ENCODE data around the gene TSHZ2. TPM values are rescaled to one million over a fixed set of nuclear protein-coding genes. Genes with fewer than 3 reads are reported as not detected.

TSHZ2 gene
- total RNA-seq, 4 donors from 2014 or later: 28.6 to 40.1 (median 35.5) TPM

- no peak for TF ChIP-seq CTCF (IDR thresholded peaks at IDR 0.05; ENCODE audit: low read depth)
Measured at GRCh38 chr20:53365539-53366075, 393.4 kb downstream of the TSHZ2 start.

- no peak for TF ChIP-seq CTCF (IDR thresholded peaks at IDR 0.05; ENCODE audit: low read depth)
Measured at GRCh38 chr20:53369871-53370270, 397.7 kb downstream of the TSHZ2 start.

GRCh38 chr20:53370345-53370961 is 398.3 kb downstream of the TSHZ2 start:
- TF ChIP-seq CTCF (IDR thresholded peaks at IDR 0.05; ENCODE audit: low read depth): no peak

DNA sequence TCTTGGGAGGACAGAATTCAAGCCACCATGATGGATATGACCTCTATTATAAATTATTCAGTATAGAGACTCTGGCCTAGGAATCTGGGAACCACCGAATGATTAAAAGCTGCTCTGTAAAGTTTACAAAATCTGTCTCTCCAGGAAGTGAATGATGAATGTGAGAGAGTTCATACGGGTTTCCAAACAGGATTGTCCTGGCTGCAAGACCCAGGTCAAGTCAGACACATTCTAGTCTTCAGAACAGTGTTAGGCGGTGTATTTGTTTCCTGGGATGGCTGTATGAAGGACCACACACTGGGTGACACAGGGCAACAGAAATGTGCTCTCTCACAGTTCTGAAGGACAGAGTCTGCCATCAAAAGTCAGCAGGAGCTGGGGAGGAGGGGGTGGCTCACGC is 399.1 kb downstream of the TSHZ2 start:
- TF ChIP-seq CTCF (IDR thresholded peaks at IDR 0.05; ENCODE audit: low read depth): no peak

- no peak for TF ChIP-seq CTCF (IDR thresholded peaks at IDR 0.05; ENCODE audit: low read depth)
Measured at GRCh38 chr20:53376021-53376420, 403.9 kb downstream of the TSHZ2 start.

- no peak for TF ChIP-seq CTCF (IDR thresholded peaks at IDR 0.05; ENCODE audit: low read depth)
Measured at GRCh38 chr20:53379014-53379832, 407.1 kb downstream of the TSHZ2 start.

DNA sequence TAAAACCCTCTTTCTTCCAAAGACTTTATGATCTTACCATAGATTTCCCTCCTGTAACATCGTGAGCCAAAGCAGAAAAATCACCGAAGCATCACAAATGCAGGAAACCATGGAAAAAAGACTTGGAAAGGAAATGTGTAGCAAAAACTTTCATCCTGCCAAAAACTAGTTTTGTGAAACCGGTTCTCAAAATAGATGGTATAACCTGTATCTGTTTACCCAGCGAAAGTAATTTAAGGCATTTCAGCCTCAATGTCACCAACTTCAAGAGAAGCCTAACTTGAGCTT is 407.6 kb downstream of the TSHZ2 start:
- no peak for TF ChIP-seq CTCF (IDR thresholded peaks at IDR 0.05; ENCODE audit: low read depth)
